Nephron (organoid): Measurements from ENCODE around the gene PSENEN.
A peak's percentile ranks its signal among the peaks of the same experiment; 100 is the strongest.

Experiments used
- H3K27ac Mint-ChIP-seq, 3 experiments: 2 replicates each; pipeline ENCODE4 v1.8.0; 2020; ENCODE audit warnings: mixed read lengths in 3 of 3, mild to moderate bottlenecking in 2 of 3, moderate library complexity in 1 of 3
- H3K27me3 Mint-ChIP-seq: 2 replicates; pipeline ENCODE4 v1.8.0; 2021; ENCODE audit warnings: low read depth, mild to moderate bottlenecking, moderate library complexity, mixed read lengths
- H3K36me3 Mint-ChIP-seq: 2 replicates; pipeline ENCODE4 v1.8.0; 2020; ENCODE audit warnings: low read depth, mixed read lengths
- H3K4me1 Mint-ChIP-seq: 2 replicates; pipeline ENCODE4 v1.8.0; 2020; ENCODE audit warnings: mixed read lengths
- H3K4me3 Mint-ChIP-seq, 3 experiments: 2 replicates each; pipeline ENCODE4 v1.8.0; 2020; ENCODE audit warnings: mild to moderate bottlenecking in 3 of 3, mixed read lengths in 3 of 3, moderate library complexity in 2 of 3
- H3K9me3 Mint-ChIP-seq: 2 replicates; pipeline ENCODE4 v1.8.0; 2020; ENCODE audit warnings: mixed read lengths
- TF ChIP-seq, protein P1 (sequence below), 3 experiments: fragments of 200-600 bp; sonication (generic); IDR thresholded peaks; one replicate each; pipeline ENCODE4 v1.5.0; 2021; ENCODE audit warnings: antibody characterized with exemption in 3 of 3; ENCODE audit not compliant: unreplicated experiment in 3 of 3

The PSENEN gene

DNA sequence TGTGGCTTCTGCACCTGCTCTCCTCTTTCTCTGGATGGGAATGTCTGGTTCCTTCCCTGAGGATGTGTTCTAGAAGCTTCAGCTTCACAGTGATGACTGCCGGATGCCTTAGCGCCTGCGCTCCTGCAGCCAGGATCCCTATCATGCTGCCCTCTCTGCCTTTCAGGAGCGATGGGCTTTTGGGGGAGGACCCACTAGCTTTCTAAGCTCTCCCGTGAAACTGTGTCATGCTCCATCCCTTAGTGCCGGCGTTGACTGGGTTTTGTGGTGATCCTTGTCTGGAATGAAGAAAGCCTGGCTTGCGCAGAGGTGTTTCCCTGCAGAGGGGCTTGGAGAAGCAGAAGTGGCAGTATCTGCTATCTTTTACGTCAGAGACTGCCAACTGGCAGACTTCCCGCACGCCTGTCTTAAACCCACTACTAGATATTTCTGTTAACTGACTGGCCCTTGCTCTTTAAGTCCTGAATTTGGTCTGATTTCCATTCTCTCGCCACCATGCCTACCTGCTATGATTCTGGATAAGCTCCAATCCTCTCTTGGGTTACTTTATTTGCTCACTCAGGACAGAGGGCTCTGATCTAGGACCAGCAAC, 31.5 kb upstream of the PSENEN start:
- no peak overlapping the region for H3K27ac Mint-ChIP-seq
- H3K4me1 Mint-ChIP-seq: peaks cover 7% of the 10 kb centered on the region
- no peaks in the 10 kb centered on the region for H3K36me3 Mint-ChIP-seq
- TF ChIP-seq, protein P1, sequence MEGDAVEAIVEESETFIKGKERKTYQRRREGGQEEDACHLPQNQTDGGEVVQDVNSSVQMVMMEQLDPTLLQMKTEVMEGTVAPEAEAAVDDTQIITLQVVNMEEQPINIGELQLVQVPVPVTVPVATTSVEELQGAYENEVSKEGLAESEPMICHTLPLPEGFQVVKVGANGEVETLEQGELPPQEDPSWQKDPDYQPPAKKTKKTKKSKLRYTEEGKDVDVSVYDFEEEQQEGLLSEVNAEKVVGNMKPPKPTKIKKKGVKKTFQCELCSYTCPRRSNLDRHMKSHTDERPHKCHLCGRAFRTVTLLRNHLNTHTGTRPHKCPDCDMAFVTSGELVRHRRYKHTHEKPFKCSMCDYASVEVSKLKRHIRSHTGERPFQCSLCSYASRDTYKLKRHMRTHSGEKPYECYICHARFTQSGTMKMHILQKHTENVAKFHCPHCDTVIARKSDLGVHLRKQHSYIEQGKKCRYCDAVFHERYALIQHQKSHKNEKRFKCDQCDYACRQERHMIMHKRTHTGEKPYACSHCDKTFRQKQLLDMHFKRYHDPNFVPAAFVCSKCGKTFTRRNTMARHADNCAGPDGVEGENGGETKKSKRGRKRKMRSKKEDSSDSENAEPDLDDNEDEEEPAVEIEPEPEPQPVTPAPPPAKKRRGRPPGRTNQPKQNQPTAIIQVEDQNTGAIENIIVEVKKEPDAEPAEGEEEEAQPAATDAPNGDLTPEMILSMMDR (IDR thresholded peaks at IDR 0.05; ENCODE audit: unreplicated experiment in 3 of 3): no peak
- peak overlapping the region in 2 of 3 experiments; percentile 84 for H3K4me3 Mint-ChIP-seq
- no peaks in the 10 kb centered on the region for H3K9me3 Mint-ChIP-seq
- H3K27me3 Mint-ChIP-seq: peaks cover 4% of the 10 kb centered on the region

GRCh38 chr19:35714601-35715354, 30.7 kb upstream of the PSENEN start:
- Mint-ChIP-seq H3K9me3 (no peaks in the 10 kb centered on the region), H3K4me1 (peaks cover 13% of the 10 kb centered on the region), H3K27ac (peak overlapping the region in 2 of 3 experiments; percentile 68 to 70), H3K27me3 (peaks cover 4% of the 10 kb centered on the region), H3K36me3 (no peaks in the 10 kb centered on the region), H3K4me3 (peak overlapping the region; percentile 76 to 84 (median 84))
- TF ChIP-seq, protein P1 (IDR thresholded peaks at IDR 0.05; ENCODE audit: unreplicated experiment in 3 of 3): no peak

DNA sequence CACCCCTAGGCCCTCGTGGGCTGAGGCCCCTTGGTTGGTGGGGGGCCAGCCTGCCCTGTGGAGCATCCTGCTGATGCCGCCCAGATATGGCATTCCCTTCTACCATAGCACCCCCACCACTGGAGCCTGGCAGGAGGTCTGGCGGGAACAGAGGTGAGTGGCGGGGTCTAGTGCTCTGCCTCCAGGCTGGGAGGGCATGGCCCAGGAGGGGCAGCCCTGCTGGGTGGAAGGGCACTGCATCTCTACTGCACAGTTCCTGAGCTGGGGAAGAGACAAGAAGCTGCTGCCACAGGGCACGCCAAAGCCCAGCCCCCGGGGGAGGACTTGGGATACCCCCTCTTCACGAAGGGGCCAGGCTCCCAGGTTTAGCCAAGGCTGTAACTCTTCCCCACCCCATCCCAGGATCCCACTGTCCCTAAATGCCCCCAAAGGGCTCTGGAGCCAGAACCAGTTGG, 30.1 kb upstream of the PSENEN start:
- Mint-ChIP-seq H3K9me3 (no peaks in the 10 kb centered on the region), H3K27ac (no peak overlapping the region), H3K27me3 (peaks cover 4% of the 10 kb centered on the region), H3K36me3 (peaks cover 4% of the 10 kb centered on the region), H3K4me1 (peaks cover 13% of the 10 kb centered on the region), H3K4me3 (peak overlapping the region; percentile 25 to 34 (median 34))
- TF ChIP-seq, protein P1 (IDR thresholded peaks at IDR 0.05; ENCODE audit: unreplicated experiment in 3 of 3): no peak

DNA sequence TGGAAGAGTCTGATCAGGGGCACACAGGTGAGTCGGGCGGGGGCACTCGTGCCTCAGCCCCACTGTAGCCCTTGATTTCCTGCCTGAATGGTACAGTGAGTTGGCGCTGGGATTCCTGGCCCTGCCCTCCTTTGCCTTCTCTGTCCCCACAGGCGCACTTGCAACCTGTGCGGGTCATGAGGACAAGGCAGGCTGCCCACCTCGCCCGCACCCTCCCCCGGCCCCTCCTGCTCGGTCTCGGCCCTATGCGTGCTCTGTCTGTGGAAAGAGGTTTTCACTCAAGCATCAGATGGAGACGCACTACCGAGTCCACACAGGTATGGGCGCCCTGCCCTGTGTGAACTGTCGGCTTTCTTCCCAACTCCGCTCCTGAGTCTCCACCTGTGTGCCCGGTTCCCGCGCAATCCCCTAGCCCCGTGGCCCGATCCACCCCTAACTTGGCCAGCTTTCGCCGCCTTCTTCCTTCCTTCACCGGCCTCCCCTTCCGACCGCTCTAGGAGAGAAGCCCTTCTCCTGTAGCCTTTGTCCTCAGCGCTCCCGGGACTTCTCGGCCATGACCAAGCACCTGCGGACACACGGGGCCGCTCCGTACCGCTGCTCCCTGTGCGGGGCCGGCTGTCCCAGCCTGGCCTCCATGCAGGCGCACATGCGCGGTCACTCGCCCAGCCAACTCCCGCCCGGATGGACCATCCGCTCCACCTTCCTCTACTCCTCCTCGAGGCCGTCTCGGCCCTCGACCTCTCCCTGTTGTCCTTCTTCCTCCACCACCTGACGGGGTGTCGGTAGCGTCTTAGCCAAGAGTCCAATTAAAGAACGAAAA, 29.3 kb upstream of the PSENEN start:
- Mint-ChIP-seq H3K4me1 (peaks cover 13% of the 10 kb centered on the region), H3K27ac (peak overlapping the region; percentile 85 to 96 (median 95)), H3K9me3 (no peaks in the 10 kb centered on the region), H3K36me3 (peaks cover 7% of the 10 kb centered on the region), H3K4me3 (peak overlapping the region; percentile 90 to 91 (median 90)), H3K27me3 (peaks cover 4% of the 10 kb centered on the region)
- TF ChIP-seq, protein P1 (IDR thresholded peaks at IDR 0.05; ENCODE audit: unreplicated experiment in 3 of 3): no peak

- H3K9me3 Mint-ChIP-seq: no peaks in the 10 kb centered on the region
- H3K27ac Mint-ChIP-seq: peak overlapping the region; percentile 85 to 96 (median 95)
- peaks cover 13% of the 10 kb centered on the region for H3K4me1 Mint-ChIP-seq
- peaks cover 4% of the 10 kb centered on the region for H3K27me3 Mint-ChIP-seq
- H3K4me3 Mint-ChIP-seq: peak overlapping the region; percentile 90 to 91 (median 90)
- TF ChIP-seq, protein P1 (IDR thresholded peaks at IDR 0.05; ENCODE audit: unreplicated experiment in 3 of 3): peak; percentile 89 to 97 (median 92)
- peaks cover 12% of the 10 kb centered on the region for H3K36me3 Mint-ChIP-seq
Measured at GRCh38 chr19:35716801-35717664, 28.4 kb upstream of the PSENEN start.
